NCI-H446 (cell line): Measurements from ENCODE around the gene MPPED1.

ENCODE experiments used
- DNase-seq, 2 experiments: peaks; one replicate each; lab custom pipeline; 2025; lab: John Stamatoyannopoulos, UW

MPPED1 gene

GRCh38 chr22:43521716-43522115 lies 109.9 kb downstream of the MPPED1 start:
- no peak for DNase-seq

GRCh38 chr22:43526117-43526655 lies 114.4 kb downstream of the MPPED1 start:
- no peak for DNase-seq

GRCh38 chr22:43526946-43527345 lies 115.1 kb downstream of the MPPED1 start:
- no peak for DNase-seq

- no peak for DNase-seq
Measured at GRCh38 chr22:43528601-43529360, 117.0 kb downstream of the MPPED1 start.

GRCh38 chr22:43529461-43529860 lies 117.6 kb downstream of the MPPED1 start:
- no peak for DNase-seq

- DNase-seq, result no peak
Measured at GRCh38 chr22:43529934-43530333, 118.1 kb downstream of the MPPED1 start.

- no peak for DNase-seq
Measured at GRCh38 chr22:43530349-43531201, 118.8 kb downstream of the MPPED1 start.

- DNase-seq, result no peak
Measured at GRCh38 chr22:43531651-43532050, 119.8 kb downstream of the MPPED1 start.

- no peak for DNase-seq
Measured at GRCh38 chr22:43532301-43533155, 120.7 kb downstream of the MPPED1 start.

GRCh38 chr22:43533156-43533530 lies 121.3 kb downstream of the MPPED1 start:
- no peak for DNase-seq

- no peak for DNase-seq
Measured at GRCh38 chr22:43533656-43534428, 122.0 kb downstream of the MPPED1 start.

GRCh38 chr22:43534916-43535315 lies 123.1 kb downstream of the MPPED1 start:
- DNase-seq, result no peak

- no peak for DNase-seq
Measured at GRCh38 chr22:43535336-43535735, 123.5 kb downstream of the MPPED1 start.

- no peak for DNase-seq
Measured at GRCh38 chr22:43535741-43536140, 123.9 kb downstream of the MPPED1 start.

GRCh38 chr22:43537019-43537585 lies 125.3 kb downstream of the MPPED1 start:
- no peak for DNase-seq

GRCh38 chr22:43539572-43540528 lies 128.0 kb downstream of the MPPED1 start:
- DNase-seq, result no peak

GRCh38 chr22:43540529-43540923 lies 128.7 kb downstream of the MPPED1 start:
- no peak for DNase-seq

GRCh38 chr22:43541022-43541421 lies 129.2 kb downstream of the MPPED1 start:
- DNase-seq, result no peak
